GM18498 (cell line): ENCODE data around the gene EGLN2.
A peak's percentile ranks its signal among the peaks of the same experiment; 100 is the strongest.
"Not testable (repeated sequence)": the region's sequence is repeated elsewhere in the genome, so short reads cannot be mapped to it uniquely, and the experiment has no call there.

Experiments
- ATAC-seq: cut with Tn5 transposase; IDR thresholded peaks from one replicate; pipeline ENCODE4 v1.9.1; 2021; ENCODE audit warnings: mild to moderate bottlenecking, moderate library complexity; ENCODE audit not compliant: unreplicated experiment

EGLN2 gene

GRCh38 chr19:40798683-40799557, at the start of gene EGLN2:
Gene EGLN2, plus strand, starts transcription at chr19:40799191. Its CDS starts 1,382 bp downstream, at chr19:40800573.
- ATAC-seq = peak; percentile 79

DNA sequence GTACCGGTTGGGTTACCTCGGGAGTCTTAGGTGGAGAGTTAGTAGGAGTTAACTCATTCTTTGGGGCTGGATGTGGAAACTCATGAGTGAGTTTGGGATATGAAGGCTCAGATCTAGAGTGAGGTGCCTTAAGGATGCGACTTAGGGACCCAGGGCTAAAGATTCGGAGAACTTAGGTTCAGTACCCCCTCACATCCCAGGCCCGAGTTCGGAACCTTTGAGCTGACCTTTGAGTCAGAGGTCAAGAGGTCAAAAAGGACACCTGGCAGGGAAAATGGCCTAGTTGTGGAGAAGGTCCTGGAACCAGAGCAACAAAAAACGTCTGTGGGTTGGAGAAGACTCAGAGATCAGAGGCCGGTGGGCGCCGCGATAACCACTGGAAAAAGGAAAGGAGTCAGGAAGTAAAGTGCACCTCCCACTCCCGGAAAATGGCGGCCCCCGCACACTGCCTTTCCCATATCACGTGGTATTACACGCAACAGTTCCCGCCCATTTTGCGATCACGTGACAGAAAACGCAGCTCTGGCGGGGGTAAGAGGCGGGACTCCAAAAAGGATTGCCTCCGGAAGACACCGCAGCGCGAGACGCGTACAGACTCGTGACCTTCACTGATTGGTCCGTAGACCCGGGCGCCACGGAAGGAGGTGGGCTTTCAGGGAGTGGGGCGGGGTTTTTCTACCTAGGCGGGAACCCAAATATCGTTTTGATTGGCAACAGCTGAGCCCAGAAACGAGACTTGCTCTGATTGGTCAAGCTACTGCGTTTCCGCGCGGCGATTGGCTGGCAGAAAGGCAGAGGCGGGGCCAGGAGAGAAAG, 48.7 kb upstream of the EGLN2 start, which contains the start of gene ACTMAP:
ACTMAP (minus strand) TSS at position 420 of the 816 bp plus-strand sequence. CDS start 674 bp downstream, outside the sequence.
- ATAC-seq = peak; percentile 88

GRCh38 chr19:40750874-40751537, 48.0 kb upstream of the EGLN2 start, which contains the start of gene SNRPA:
Gene SNRPA, plus strand, starts transcription at chr19:40751203. Its CDS starts 206 bp downstream, at chr19:40751409.
- ATAC-seq = peak; percentile 63

DNA sequence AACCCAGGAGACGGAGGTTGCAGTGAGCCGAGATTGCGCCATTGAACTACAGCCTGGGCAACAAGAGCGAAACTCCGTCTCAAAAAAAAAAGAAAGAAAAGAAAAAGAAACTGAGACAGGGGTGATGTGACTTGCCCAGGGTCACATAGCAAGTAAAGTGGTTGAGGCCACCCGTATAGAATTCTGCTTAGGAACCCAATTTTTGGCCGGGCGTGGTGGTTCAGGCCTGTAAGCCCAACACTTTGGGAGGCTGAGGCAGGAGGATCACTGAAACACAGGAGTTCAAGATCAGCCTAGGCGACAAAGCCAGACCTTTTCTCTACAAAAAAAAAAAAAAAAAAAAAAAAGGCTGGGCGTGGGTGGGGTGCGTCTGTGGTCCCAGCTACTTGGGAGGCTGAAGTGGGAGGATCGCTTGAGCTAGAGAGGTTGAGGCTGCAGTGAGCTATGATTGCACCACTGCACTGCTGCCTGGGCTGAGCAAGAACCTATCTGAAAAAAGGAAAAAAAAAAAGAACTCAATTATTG, 46.7 kb upstream of the EGLN2 start:
- ATAC-seq = no peak

- ATAC-seq = no peak
Measured at GRCh38 chr19:40754611-40755247, 44.3 kb upstream of the EGLN2 start.

DNA sequence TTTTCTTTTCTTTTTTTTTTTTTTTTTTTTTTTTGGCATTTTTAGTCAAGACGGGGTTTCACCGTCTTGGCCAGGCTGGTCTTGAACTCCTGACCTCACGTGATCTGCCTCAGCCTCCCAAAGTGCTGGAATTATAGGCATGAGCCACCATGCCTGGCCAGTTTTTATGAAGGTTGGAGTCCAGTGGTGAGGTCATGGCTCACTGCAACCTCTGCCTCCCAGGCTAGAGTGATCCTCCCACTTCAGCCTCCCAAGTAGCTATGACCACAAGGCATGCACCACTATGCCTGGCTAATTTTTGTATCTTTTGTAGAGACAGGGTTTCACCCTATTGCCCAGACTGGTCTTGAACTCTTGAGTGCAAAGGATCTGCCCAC, 43.8 kb upstream of the EGLN2 start:
- no peak for ATAC-seq

- no peak for ATAC-seq
Measured at GRCh38 chr19:40755791-40756190, 43.2 kb upstream of the EGLN2 start.

DNA sequence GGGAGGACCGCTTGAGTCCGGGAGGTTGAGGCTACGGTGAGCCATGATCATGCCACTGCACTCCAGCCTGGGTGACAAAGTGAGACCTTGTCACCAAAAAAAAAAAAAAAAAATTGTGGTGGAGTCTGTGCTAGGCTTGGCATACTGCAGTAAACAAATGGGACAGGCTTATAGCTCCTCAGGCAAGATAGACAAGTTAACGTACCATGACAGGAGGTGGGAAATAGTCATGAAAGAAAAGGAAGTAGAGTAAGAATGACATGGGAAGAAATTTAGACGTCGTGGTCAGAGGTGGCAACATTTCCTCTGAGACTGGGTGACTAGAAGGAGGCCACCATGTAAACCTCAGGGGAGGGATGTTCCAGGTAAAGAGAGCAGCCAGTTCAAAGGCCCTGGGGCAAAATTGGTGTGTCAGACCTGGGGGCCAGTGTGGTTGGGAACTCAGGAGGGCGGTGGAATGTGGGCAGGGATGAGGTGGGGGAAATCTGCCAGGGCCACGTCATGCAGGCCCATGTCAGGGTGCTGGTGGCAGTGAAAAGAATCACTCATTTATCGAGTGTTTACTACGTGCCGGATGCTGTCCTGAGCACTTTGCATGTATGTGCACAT, 42.4 kb upstream of the EGLN2 start:
- ATAC-seq = no peak

DNA sequence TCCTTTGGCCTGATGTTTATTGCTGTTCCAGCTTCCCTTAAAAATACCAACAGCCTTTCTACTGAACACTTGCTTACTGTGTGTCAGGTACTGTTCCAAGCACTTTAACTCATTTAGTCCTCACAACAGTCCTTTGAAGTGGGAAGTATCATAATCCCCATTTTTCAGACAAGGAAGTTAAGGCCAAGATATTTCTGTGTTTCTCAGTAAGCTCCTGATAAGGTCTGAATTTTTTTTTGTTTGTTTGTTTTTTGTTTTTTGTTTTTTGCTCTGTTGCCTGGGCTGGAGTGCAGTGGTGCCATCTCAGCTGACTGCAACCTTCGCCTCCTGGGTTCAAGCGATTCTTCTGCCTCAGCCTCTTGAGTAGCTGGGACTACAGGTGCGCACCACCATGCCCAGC, 40.5 kb upstream of the EGLN2 start:
- no peak for ATAC-seq

DNA sequence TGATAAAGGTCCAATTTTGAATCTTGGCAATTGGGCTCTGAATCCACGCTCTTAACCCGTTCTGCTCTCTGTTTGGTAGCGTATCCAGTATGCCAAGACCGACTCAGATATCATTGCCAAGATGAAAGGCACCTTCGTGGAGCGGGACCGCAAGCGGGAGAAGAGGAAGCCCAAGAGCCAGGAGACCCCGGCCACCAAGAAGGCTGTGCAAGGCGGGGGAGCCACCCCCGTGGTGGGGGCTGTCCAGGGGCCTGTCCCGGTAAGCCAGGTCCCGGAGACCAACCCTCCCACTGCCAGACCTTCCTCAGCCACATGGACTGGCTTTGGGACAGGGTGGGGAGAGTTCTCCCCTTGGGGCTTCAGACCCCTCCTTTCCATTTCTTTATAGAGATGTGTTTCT, 39.6 kb upstream of the EGLN2 start:
- ATAC-seq = no peak

DNA sequence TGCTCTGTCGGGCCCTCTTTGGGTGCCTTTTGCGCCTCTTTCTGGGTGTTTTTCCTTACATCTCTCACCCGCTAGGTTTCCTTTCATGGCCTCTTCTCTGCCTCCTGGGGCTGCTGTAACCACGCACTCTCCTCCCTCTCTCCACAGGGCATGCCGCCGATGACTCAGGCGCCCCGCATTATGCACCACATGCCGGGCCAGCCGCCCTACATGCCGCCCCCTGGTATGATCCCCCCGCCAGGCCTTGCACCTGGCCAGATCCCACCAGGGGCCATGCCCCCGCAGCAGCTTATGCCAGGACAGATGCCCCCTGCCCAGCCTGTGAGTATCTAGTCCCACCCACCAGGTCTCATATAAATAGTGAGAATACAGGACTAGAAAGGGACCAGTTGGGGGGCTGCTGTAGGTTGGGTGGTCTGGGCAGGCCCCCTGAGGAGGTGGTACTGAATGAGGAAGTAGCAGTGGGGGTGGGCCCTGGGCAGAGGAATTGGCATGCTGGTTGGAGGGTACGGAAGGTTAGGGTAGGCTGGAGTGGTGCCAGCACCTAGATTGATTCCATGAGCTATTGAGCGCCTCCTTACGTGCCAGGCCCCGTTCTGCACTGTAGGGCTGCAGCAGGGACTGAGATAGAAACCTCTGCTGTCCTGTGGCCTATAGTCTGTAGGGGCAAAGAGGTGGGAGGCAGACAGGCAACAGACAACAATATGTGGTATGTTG, 36.1 kb upstream of the EGLN2 start:
- ATAC-seq = no peak

GRCh38 chr19:40763526-40763925, 35.5 kb upstream of the EGLN2 start:
- no peak for ATAC-seq

DNA sequence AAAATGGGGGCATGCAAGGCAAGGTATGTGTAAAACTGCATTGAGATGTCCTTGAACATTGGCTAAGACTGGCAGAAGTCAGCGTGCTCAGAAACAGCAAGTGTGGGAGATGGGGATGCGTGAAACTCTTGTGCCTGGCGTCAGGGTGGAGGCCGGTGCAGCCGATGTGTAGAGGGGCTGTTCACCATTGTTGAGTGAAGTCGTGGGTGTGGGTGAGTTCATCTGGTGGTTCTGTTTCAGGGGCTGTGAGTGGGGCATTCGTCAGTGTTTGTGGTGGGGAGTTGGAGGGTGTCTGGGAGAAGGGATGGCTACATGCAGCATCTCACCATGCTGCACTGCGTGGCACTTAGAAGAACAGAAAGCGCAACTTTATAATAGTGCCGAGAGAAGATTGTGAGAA, 35.0 kb upstream of the EGLN2 start:
- no peak for ATAC-seq

GRCh38 chr19:40766385-40766784, 32.6 kb upstream of the EGLN2 start:
- ATAC-seq = not testable (repeated sequence)

DNA sequence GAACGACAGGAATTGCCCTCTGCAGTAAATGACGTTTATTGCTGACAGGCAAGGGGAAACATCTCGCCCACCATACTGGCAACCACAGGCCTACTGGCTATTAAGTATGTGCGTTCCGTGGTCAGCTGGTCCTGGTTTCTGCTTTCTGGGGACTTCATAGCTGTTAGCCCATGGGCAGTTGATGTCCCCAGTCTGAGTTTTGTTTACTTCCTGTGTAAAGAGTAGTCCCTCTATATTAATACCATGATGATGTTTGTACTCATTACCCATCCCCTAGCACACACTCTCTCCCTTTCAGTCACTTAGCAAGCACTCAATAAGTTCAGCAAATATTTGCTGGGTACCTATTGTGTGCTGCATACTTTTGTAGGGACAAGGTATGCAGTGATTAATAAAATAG, 30.1 kb upstream of the EGLN2 start:
- no peak for ATAC-seq

DNA sequence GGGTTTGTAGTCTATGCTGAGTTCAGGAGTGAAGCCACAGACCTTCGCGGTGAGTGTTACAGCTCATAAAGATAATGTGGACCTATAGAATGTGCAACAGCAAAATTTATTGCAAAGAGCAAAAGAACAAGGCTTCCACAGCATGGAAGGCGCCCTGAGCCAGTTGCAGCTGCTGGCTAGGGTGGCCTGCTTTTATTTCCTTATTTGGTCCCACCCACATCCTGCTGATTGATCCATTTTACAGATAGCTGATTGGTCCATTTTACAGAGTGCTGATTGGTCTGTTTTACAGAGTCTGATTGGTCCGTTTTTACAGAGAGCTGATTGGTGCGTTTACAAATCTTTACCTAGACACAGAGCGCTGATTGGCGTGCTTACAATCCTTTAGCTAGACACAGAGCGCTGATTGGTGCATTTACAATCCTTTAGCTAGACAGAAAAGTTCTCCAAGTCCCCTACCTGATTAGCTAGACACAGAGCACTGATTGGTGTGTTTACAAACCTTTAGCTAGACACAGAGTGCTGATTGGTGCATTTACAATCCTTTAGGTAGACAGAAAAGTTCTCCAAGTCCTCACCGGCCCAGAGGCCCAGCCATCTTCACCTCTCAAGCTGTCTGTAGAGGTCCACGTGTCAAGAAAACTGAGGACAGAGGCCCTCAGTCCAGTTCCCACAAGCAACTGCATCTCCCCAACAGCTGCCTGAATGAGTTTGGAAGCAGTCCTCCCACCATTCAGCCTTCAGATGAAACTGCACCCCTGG, 27.7 kb upstream of the EGLN2 start:
- ATAC-seq = not testable (repeated sequence)

GRCh38 chr19:40774916-40775631, 23.9 kb upstream of the EGLN2 start, which contains the start of gene MIA:
Gene MIA, plus strand, starts transcription at chr19:40775521. Its CDS starts 22 bp downstream, at chr19:40775543.
- ATAC-seq = no peak

DNA sequence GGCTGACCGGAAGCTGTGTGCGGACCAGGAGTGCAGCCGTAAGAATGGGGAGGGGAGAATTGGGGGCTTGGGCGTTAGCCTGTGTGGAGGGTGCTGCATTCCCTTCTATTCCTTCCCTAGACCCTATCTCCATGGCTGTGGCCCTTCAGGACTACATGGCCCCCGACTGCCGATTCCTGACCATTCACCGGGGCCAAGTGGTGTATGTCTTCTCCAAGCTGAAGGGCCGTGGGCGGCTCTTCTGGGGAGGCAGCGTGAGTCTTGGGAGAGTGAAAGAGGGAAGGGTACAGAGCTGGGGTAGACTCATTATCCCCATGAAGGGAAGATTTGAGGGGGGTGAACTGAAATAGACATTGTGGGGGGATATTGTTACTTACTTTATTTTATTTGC, 23.4 kb upstream of the EGLN2 start:
- ATAC-seq = no peak
